Panc1 (cell line): ENCODE results near the gene ABCC12.

Experiments
- CTCF ChIP-seq: fragments of 450-650 bp; IDR thresholded peaks from 2 replicates; pipeline ENCODE4 v1.5.1; 2017; ENCODE audit warnings: mild to moderate bottlenecking
- POLR2AphosphoS5 ChIP-seq: IDR thresholded peaks from 2 replicates; pipeline ENCODE4 v1.6.1; 2012; ENCODE audit warnings: mild to moderate bottlenecking, low read depth, low read length, moderate library complexity
- SIN3A ChIP-seq: IDR thresholded peaks from 2 replicates; pipeline ENCODE4 v1.6.1; 2012; ENCODE audit warnings: low read depth, mild to moderate bottlenecking, low read length, moderate library complexity, borderline replicate concordance; ENCODE audit not compliant: insufficient read depth
- TCF7L2 ChIP-seq: IDR thresholded peaks from 2 replicates; pipeline ENCODE4 v1.6.1; 2011; ENCODE audit warnings: mild to moderate bottlenecking, low read depth, low read length, inconsistent platforms
- TF ChIP-seq, protein P1 (sequence below), 2 experiments: IDR thresholded peaks; 2 replicates each; pipeline ENCODE4 v1.6.1; 2011 to 2012; ENCODE audit warnings: low read depth in 2 of 2, control low read depth in 1 of 2, low read length in 1 of 2, mild to moderate bottlenecking in 1 of 2, moderate library complexity in 1 of 2; ENCODE audit not compliant: insufficient read depth in 1 of 2

GRCh38 chr16:48204825-48205151 lies 49.0 kb upstream of the ABCC12 start:
- TF ChIP-seq CTCF (no peak), POLR2AphosphoS5 (no peak), SIN3A (no peak), TCF7L2 (no peak)
- TF ChIP-seq, protein P1, sequence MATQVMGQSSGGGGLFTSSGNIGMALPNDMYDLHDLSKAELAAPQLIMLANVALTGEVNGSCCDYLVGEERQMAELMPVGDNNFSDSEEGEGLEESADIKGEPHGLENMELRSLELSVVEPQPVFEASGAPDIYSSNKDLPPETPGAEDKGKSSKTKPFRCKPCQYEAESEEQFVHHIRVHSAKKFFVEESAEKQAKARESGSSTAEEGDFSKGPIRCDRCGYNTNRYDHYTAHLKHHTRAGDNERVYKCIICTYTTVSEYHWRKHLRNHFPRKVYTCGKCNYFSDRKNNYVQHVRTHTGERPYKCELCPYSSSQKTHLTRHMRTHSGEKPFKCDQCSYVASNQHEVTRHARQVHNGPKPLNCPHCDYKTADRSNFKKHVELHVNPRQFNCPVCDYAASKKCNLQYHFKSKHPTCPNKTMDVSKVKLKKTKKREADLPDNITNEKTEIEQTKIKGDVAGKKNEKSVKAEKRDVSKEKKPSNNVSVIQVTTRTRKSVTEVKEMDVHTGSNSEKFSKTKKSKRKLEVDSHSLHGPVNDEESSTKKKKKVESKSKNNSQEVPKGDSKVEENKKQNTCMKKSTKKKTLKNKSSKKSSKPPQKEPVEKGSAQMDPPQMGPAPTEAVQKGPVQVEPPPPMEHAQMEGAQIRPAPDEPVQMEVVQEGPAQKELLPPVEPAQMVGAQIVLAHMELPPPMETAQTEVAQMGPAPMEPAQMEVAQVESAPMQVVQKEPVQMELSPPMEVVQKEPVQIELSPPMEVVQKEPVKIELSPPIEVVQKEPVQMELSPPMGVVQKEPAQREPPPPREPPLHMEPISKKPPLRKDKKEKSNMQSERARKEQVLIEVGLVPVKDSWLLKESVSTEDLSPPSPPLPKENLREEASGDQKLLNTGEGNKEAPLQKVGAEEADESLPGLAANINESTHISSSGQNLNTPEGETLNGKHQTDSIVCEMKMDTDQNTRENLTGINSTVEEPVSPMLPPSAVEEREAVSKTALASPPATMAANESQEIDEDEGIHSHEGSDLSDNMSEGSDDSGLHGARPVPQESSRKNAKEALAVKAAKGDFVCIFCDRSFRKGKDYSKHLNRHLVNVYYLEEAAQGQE (IDR thresholded peaks at IDR 0.05; ENCODE audit: insufficient read depth in 1 of 2, low read depth in 2 of 2, low read length in 1 of 2), result no peak
